HepG2 (cell line): Measurements from ENCODE around the gene KCTD1. TPM values are rescaled to one million over a fixed set of nuclear protein-coding genes. Genes with fewer than 3 reads are reported as not detected.

Experiments
- ATAC-seq: fragments of 200-7000 bp; cut with Tn5 transposase; 3 replicates; pipeline ENCODE4 v1.9.1; 2020; ENCODE audit warnings: mild to moderate bottlenecking, moderate library complexity
- BruUV-seq: library from RNA; stranded (reverse); fragments of 400-500 nt; replicated peaks from 2 replicates; lab custom pipeline; 2021; lab: Mats Ljungman, UMichigan
- CTCF ChIA-PET: fragments of 300-600 bp; formaldehyde crosslinking; extraction: SDS; loops from one replicate; lab custom pipeline; 2021; ENCODE audit warnings: low total read pairs, inconsistent platforms, low intra/inter-chr PET ratio; lab: Yijun Ruan, JAX
- POLR2A ChIA-PET: fragments of 350-600 bp; sonication (Branson Sonifier 250); formaldehyde crosslinking; loops from one replicate; lab custom pipeline; 2020; ENCODE audit warnings: antibody characterized with exemption, inconsistent platforms; lab: Yijun Ruan, JAX
- DNase-seq: peaks from one replicate; pipeline ENCODE4 v3.0.0-alpha.2; 2015; ENCODE audit warnings: low spot score
- FAIRE-seq: peaks from 3 replicates; lab custom pipeline; 2011; peaks lifted over from hg19 to GRCh38; lab: Jason Lieb, UNC
- H2AFZ ChIP-seq: one replicate; pipeline ENCODE4 v1.6.1; 2011; ENCODE audit warnings: low read length, inconsistent platforms
- H3K27ac ChIP-seq: fragments of 300-600 bp; 3 replicates; pipeline ENCODE4 v1.8.0; 2011; ENCODE audit warnings: mixed run types, mild to moderate bottlenecking, mixed read lengths, low read length, inconsistent platforms; ENCODE audit not compliant: insufficient read depth; ENCODE audit errors: extremely low read length
- H3K27me3 ChIP-seq, 2 experiments: fragments of 200-600 bp in 1 of 2; 2 replicates in 1 of 2; 3 replicates in 1 of 2; pipeline versions ENCODE4 v1.6.0 to v1.8.0; 2011; ENCODE audit warnings: low read length in 2 of 2, mild to moderate bottlenecking in 2 of 2, moderate library complexity in 2 of 2, inconsistent platforms in 1 of 2; ENCODE audit not compliant: insufficient read depth in 2 of 2, control insufficient read depth in 1 of 2
- H3K36me3 ChIP-seq, 2 experiments: fragments of 200-600 bp in 1 of 2; replicated peaks in 1 of 2; 2 replicates in 1 of 2; 3 replicates in 1 of 2; pipeline versions ENCODE4 v1.5.1 to v1.8.0; 2011; ENCODE audit warnings: low read length in 2 of 2, inconsistent platforms in 1 of 2; ENCODE audit not compliant: insufficient read depth in 2 of 2, control insufficient read depth in 1 of 2
- H3K4me1 ChIP-seq: 2 replicates; pipeline ENCODE4 v1.5.1; 2012; ENCODE audit warnings: low read length, inconsistent platforms; ENCODE audit not compliant: insufficient read depth
- H3K4me2 ChIP-seq: 2 replicates; pipeline ENCODE4 v1.6.0; 2011; ENCODE audit warnings: low read depth, low read length, inconsistent platforms
- H3K4me3 ChIP-seq, 3 experiments: fragments of 200-600 bp in 1 of 3; sonication (generic), shearing (Covaris generic) in 1 of 3; replicated peaks in 1 of 3; 2 replicates each; pipeline ENCODE4 v1.5.1; 2011 to 2016; ENCODE audit warnings: low read length in 3 of 3, inconsistent platforms in 2 of 3, low read depth in 2 of 3, mild to moderate bottlenecking in 2 of 3, control low read depth in 1 of 3, mixed read lengths in 1 of 3; ENCODE audit not compliant: insufficient read depth in 1 of 3
- H3K79me2 ChIP-seq: one replicate; pipeline ENCODE4 v1.6.1; 2011; ENCODE audit warnings: low read length, inconsistent platforms; ENCODE audit not compliant: insufficient read depth
- H3K9ac ChIP-seq: 2 replicates; pipeline ENCODE4 v1.6.0; 2011; ENCODE audit warnings: mild to moderate bottlenecking, low read depth, low read length, inconsistent platforms; ENCODE audit not compliant: insufficient read depth
- H3K9me3 ChIP-seq: 2 replicates; pipeline ENCODE4 v1.5.1; 2012; ENCODE audit warnings: mild to moderate bottlenecking, low read length
- H4K20me1 ChIP-seq: 2 replicates; pipeline ENCODE4 v1.6.0; 2011; ENCODE audit warnings: inconsistent platforms, mild to moderate bottlenecking, low read length, moderate library complexity; ENCODE audit not compliant: insufficient read depth
- AGO2 ChIP-seq: fragments of 200-400 bp; formaldehyde crosslinking; optimal IDR thresholded peaks from 2 replicates; pipeline ENCODE3; 2017; ENCODE audit warnings: mild to moderate bottlenecking, low read depth, low read length, moderate library complexity
- ATF1 ChIP-seq: IDR thresholded peaks from 2 replicates; pipeline ENCODE4 v1.6.1; 2016; ENCODE audit warnings: mild to moderate bottlenecking, control low read depth
- ATRX ChIP-seq: sonication (generic); formaldehyde crosslinking; IDR thresholded peaks from 2 replicates; pipeline ENCODE4 v1.4.0; 2020; ENCODE audit warnings: missing genetic modification reagents, borderline replicate concordance
- DMAP1 ChIP-seq: IDR thresholded peaks from 2 replicates; pipeline ENCODE4 v1.6.1; 2016
- IKZF1 ChIP-seq: fragments of 450-650 bp; IDR thresholded peaks from 2 replicates; pipeline ENCODE4 v1.7.1; 2016
- KDM1A ChIP-seq: IDR thresholded peaks from 2 replicates; pipeline ENCODE4 v1.6.1; 2016; ENCODE audit warnings: missing compliant biosample characterization
- MYNN ChIP-seq: sonication (generic); formaldehyde crosslinking; IDR thresholded peaks from 2 replicates; pipeline ENCODE4 v1.4.0; 2020; ENCODE audit warnings: mild to moderate bottlenecking, low read depth, missing genetic modification reagents
- NCOA1 ChIP-seq: sonication (generic); formaldehyde crosslinking; IDR thresholded peaks from 2 replicates; pipeline ENCODE4 v1.9.0; 2021; ENCODE audit warnings: missing genetic modification reagents
- UBTF ChIP-seq: sonication (generic); formaldehyde crosslinking; IDR thresholded peaks from 2 replicates; pipeline ENCODE4 v1.4.0; 2020; ENCODE audit warnings: mild to moderate bottlenecking, missing genetic modification reagents
- ZFYVE20 ChIP-seq: sonication (generic); formaldehyde crosslinking; IDR thresholded peaks from 2 replicates; pipeline ENCODE4 v1.8.0; 2023; ENCODE audit warnings: low read depth, mild to moderate bottlenecking, moderate library complexity, missing genetic modification reagents, borderline replicate concordance
- ZNF251 ChIP-seq: sonication (generic); formaldehyde crosslinking; IDR thresholded peaks from 2 replicates; pipeline ENCODE4 v1.9.0; 2021; ENCODE audit warnings: mild to moderate bottlenecking, missing genetic modification reagents
- ZNF512B ChIP-seq: sonication (generic); formaldehyde crosslinking; IDR thresholded peaks from 2 replicates; pipeline ENCODE4 v1.5.1; 2020; ENCODE audit warnings: missing genetic modification reagents, mild to moderate bottlenecking, borderline replicate concordance
- ZNF672 ChIP-seq: sonication (generic); formaldehyde crosslinking; IDR thresholded peaks from 2 replicates; pipeline ENCODE4 v1.8.1; 2022; ENCODE audit warnings: missing genetic modification reagents
- ZNF891 ChIP-seq: sonication (generic); formaldehyde crosslinking; IDR thresholded peaks from 2 replicates; pipeline ENCODE4 v1.5.0; 2020; ENCODE audit warnings: mild to moderate bottlenecking, missing genetic modification reagents
- ZSCAN25 ChIP-seq: sonication (generic); formaldehyde crosslinking; IDR thresholded peaks from 2 replicates; pipeline ENCODE4 v1.8.0; 2022; ENCODE audit warnings: mild to moderate bottlenecking, missing genetic modification reagents
- WGBS: methylation state at CpG from one replicate; pipeline ENCODE4 v1.1.6; 2017; ENCODE audit warnings: low lambda C conversion rate; 5-methylcytosine and 5-hydroxymethylcytosine counted together
- in situ Hi-C: cut with HindIII; loops from 2 replicates; pipeline ENCODE4 v1.10.0; 2017; ENCODE audit warnings: low pct_unique_long_range_greater_than_20kb; ENCODE audit not compliant: extremely low pct_ligation_motif_present
- intact Hi-C: fragments of 100-400 bp; cut with micrococcal nuclease; formaldehyde crosslinking; loops from one replicate; pipeline ENCODE4 v1.10.0; 2022; ENCODE audit not compliant: unreplicated experiment
- polyA plus RNA-seq, 8 experiments: library from polyadenylated mRNA; depleted of rRNA in 3 of 8; stranded (reverse) in 7 of 8; unstranded in 1 of 8; fragments of >200 nt; fragmentation: Illumina TruSeq in 4 of 8; extraction: Trizol in 4 of 8; gene quantifications; 2 replicates each; pipeline versions ENCODE4 v1.2.1 to v1.2.3, GENCODE V29; 2011 to 2016; ENCODE audit warnings: low read depth in 4 of 8, missing spikeins in 1 of 8, mixed read lengths in 1 of 8; ENCODE audit not compliant: insufficient read depth in 1 of 8
- total RNA-seq, 5 experiments: library from RNA; depleted of rRNA; stranded (reverse); fragments of >200 nt; fragmentation: Illumina TruSeq; extraction: Trizol; gene quantifications; 2 replicates each; pipeline ENCODE4 v1.2.3, GENCODE V29; 2016; ENCODE audit warnings: low read depth in 1 of 5
- TF ChIP-seq, protein P1 (sequence below): IDR thresholded peaks from 2 replicates; pipeline ENCODE4 v1.6.1; 2016

The KCTD1 gene
- total and polyA plus RNA-seq, 2 of the 13 experiments (the other 11 are each of a cell fraction or from before 2014, with no cell fraction given), result 2.7 to 6.8 TPM

DNA sequence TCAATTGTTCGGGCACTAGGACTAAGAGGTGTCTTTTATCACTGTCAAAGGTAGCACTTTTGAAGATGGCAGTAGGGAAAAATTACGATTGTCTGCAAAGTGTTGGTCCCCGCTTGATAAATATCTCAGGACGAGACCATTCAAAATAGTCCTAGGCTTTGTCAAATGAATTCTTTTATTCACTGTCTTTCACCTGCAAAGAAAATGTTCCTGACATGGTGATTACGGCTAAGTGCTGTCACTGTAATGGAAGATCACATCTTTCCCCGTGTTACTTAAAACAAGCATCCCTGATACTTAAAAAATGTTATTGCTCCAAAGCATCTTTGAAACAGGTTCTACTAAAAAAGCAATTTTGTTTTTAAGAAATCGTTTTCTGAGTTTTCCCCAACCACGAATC lies 71.7 kb downstream of the KCTD1 start:
- Histone ChIP-seq H3K79me2 (no peaks in the 10 kb centered on the region), H3K4me1 (peaks cover 10% of the 10 kb centered on the region), H3K36me3 (no peaks in the 10 kb centered on the region), H3K4me2 (no peak overlapping the region), H3K27me3 (no peaks in the 10 kb centered on the region), H3K9ac (no peak overlapping the region), H3K27ac (no peak overlapping the region), H3K4me3 (no peak overlapping the region), H3K9me3 (no peaks in the 10 kb centered on the region), H2AFZ (no peak overlapping the region), H4K20me1 (no peaks in the 10 kb centered on the region)
- FAIRE-seq, result no peak
- CTCF ChIA-PET, result no interaction called here
- ATAC-seq, result no peak
- intact Hi-C loops (no loop called here), in situ Hi-C loops (no loop called here)
- no TSS peak for BruUV-seq
- TF ChIP-seq UBTF (CRISPR knock-in tag) (no peak), ZNF512B (CRISPR knock-in tag) (no peak), ZNF672 (CRISPR knock-in tag) (no peak), ZNF891 (CRISPR knock-in tag) (no peak), ZNF251 (CRISPR knock-in tag) (no peak), ZSCAN25 (CRISPR knock-in tag) (no peak), ZFYVE20 (CRISPR knock-in tag) (no peak), IKZF1 (no peak), NCOA1 (CRISPR knock-in tag) (no peak), KDM1A (CRISPR knock-in tag) (no peak), AGO2 (no peak), DMAP1 (CRISPR knock-in tag) (no peak), ATRX (CRISPR knock-in tag) (no peak), MYNN (no peak), ATF1 (CRISPR knock-in tag) (no peak)
- TF ChIP-seq, protein P1, sequence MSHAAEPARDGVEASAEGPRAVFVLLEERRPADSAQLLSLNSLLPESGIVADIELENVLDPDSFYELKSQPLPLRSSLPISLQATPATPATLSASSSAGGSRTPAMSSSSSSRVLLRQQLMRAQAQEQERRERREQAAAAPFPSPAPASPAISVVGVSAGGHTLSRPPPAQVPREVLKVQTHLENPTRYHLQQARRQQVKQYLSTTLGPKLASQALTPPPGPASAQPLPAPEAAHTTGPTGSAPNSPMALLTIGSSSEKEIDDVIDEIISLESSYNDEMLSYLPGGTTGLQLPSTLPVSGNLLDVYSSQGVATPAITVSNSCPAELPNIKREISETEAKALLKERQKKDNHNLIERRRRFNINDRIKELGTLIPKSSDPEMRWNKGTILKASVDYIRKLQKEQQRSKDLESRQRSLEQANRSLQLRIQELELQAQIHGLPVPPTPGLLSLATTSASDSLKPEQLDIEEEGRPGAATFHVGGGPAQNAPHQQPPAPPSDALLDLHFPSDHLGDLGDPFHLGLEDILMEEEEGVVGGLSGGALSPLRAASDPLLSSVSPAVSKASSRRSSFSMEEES (CRISPR knock-in tag), result no peak
- POLR2A ChIA-PET, result no interaction called here
- DNase-seq, result no peak
- WGBS, result 93% methylated on average over 8 of the region's 8 CpGs
